ENCODE results near the gene FREM1.

The FREM1 gene

GRCh38 chr9:14769230-14769571 is 141.0 kb downstream of the FREM1 start:
- TF ChIP-seq, protein P1, sequence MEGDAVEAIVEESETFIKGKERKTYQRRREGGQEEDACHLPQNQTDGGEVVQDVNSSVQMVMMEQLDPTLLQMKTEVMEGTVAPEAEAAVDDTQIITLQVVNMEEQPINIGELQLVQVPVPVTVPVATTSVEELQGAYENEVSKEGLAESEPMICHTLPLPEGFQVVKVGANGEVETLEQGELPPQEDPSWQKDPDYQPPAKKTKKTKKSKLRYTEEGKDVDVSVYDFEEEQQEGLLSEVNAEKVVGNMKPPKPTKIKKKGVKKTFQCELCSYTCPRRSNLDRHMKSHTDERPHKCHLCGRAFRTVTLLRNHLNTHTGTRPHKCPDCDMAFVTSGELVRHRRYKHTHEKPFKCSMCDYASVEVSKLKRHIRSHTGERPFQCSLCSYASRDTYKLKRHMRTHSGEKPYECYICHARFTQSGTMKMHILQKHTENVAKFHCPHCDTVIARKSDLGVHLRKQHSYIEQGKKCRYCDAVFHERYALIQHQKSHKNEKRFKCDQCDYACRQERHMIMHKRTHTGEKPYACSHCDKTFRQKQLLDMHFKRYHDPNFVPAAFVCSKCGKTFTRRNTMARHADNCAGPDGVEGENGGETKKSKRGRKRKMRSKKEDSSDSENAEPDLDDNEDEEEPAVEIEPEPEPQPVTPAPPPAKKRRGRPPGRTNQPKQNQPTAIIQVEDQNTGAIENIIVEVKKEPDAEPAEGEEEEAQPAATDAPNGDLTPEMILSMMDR (IDR thresholded peaks at IDR 0.05) = no peak
- Mint-ChIP-seq H3K9me3 (no peaks in the 10 kb centered on the region), H3K27ac (no peak overlapping the region), H3K4me3 (no peak overlapping the region), H3K4me1 (no peaks in the 10 kb centered on the region), H3K36me3 (ENCODE audit: low read depth) (peaks cover 15% of the 10 kb centered on the region), H3K27me3 (ENCODE audit: low read depth, poor library complexity) (peaks cover under 1% of the 10 kb centered on the region)
- no peak for DNase-seq

DNA sequence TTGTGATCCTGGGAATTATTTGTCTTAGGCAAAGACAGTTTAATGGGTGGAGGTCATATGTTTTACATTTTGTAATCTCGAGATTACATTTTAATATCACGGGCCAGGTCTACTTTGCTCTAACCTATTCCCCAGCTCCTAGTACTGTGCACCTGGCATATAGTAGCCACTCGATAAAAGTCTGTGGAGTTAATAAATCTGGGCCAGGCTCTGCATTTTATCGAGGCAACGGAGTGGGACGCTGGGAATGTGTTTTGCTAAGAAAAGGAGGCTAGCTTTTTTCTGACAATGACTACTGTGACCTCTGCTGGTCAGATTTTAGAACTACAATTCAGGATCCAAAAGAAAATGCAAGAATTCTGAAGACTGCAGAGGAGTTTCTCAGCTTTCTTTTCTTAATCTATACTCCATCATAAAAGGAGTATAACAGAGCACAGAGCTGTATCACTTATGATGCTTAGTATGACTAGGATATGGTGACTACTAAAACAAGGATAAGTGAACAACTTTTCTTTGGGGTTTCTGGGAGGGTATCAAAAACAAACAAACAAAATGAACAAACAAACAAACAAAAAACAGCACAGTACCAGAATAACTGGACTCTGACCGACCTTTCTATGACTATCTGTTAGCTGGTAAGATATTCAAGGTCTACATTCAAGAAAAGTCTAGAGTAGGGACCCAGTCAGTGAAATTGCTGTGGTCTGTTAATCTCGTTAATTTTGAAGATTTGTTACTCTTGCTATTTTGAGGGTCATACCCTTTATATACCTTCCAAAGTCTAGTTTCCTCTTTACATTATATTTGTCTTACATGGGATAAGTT is 141.6 kb downstream of the FREM1 start:
- Mint-ChIP-seq H3K9me3 (no peaks in the 10 kb centered on the region), H3K27ac (no peak overlapping the region), H3K4me1 (no peaks in the 10 kb centered on the region), H3K36me3 (ENCODE audit: low read depth) (peaks cover 19% of the 10 kb centered on the region), H3K27me3 (ENCODE audit: low read depth, poor library complexity) (peaks cover 4% of the 10 kb centered on the region), H3K4me3 (no peak overlapping the region)
- TF ChIP-seq, protein P1 (IDR thresholded peaks at IDR 0.05) = peak; percentile 63
- peak; percentile 41 for DNase-seq

DNA sequence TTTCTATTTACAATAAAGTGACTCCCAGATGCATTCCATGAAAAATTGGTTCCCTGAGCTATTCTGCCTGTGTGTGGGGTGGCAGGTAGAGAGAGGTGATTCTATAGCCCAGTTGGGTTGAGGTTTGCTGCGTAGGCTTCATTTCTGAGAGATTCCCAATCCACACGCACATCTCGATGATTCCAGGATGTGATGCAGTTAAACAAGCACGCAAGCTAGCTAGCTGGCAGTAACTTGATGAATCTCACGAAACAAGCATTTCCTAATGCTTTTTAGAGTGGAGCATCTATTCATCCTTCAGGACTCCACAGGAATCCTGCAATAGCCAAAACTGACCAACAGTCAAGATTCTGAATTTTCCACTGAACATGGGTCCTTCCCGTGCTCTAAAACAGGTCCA is 143.9 kb downstream of the FREM1 start:
- TF ChIP-seq, protein P1 (IDR thresholded peaks at IDR 0.05) = no peak
- Mint-ChIP-seq H3K9me3 (no peaks in the 10 kb centered on the region), H3K27me3 (ENCODE audit: low read depth, poor library complexity) (peaks cover 4% of the 10 kb centered on the region), H3K4me1 (no peaks in the 10 kb centered on the region), H3K4me3 (no peak overlapping the region), H3K36me3 (ENCODE audit: low read depth) (peaks cover 24% of the 10 kb centered on the region), H3K27ac (no peak overlapping the region)
- no peak for DNase-seq

- Mint-ChIP-seq H3K36me3 (ENCODE audit: low read depth) (peaks cover 24% of the 10 kb centered on the region), H3K9me3 (no peaks in the 10 kb centered on the region), H3K4me1 (no peaks in the 10 kb centered on the region), H3K4me3 (no peak overlapping the region), H3K27me3 (ENCODE audit: low read depth, poor library complexity) (peaks cover 4% of the 10 kb centered on the region), H3K27ac (no peak overlapping the region)
- TF ChIP-seq, protein P1 (IDR thresholded peaks at IDR 0.05) = no peak
- DNase-seq = no peak
Measured at GRCh38 chr9:14761584-14761983, 148.6 kb downstream of the FREM1 start.

DNA sequence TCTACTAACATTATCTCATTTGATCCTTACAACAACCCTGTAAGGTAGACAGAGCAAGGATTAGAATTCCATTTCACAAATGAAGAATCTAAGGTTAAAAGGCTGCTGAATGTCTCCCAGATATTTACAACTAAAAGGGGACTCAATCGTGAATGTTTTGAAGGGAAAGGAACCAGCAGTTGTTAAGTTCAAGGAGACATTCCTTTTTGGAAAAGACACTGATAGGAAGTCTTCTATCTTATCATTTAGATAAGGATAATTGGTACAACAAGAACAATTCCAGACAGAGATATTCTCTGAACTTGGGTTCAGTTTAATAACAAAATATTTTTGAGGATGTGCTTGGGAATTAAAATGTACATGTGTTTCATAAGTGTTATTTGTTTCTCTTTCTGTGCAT is 150.2 kb downstream of the FREM1 start:
- H3K27me3 Mint-ChIP-seq (ENCODE audit: low read depth, poor library complexity) = peaks cover 4% of the 10 kb centered on the region
- no peak overlapping the region for H3K4me3 Mint-ChIP-seq
- TF ChIP-seq, protein P1 (IDR thresholded peaks at IDR 0.05) = no peak
- no peaks in the 10 kb centered on the region for H3K4me1 Mint-ChIP-seq
- DNase-seq = no peak
- no peak overlapping the region for H3K27ac Mint-ChIP-seq
- no peaks in the 10 kb centered on the region for H3K9me3 Mint-ChIP-seq
- H3K36me3 Mint-ChIP-seq (ENCODE audit: low read depth) = peaks cover 28% of the 10 kb centered on the region

DNA sequence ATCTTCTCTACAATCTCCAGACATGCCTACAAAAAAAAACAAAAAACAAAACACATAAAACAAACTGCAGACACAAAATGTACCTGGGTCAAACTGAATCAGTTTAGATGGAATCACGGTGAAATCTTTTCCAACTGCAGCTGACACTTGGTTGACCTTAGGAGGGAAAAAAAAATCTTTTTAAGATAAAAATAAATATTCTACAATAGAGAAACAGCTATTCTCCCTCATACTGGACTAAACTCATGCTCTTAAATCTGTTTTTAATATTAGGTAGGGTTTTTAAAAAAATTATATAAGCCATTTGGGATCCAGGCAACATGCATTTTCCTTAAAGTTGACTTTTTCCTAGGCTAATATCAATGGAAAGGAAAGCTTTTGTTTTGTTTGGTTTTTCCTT is 153.9 kb downstream of the FREM1 start:
- Mint-ChIP-seq H3K4me1 (no peaks in the 10 kb centered on the region), H3K9me3 (no peaks in the 10 kb centered on the region), H3K4me3 (no peak overlapping the region), H3K27ac (no peak overlapping the region), H3K27me3 (ENCODE audit: low read depth, poor library complexity) (no peaks in the 10 kb centered on the region), H3K36me3 (ENCODE audit: low read depth) (peaks cover 46% of the 10 kb centered on the region)
- no peak for DNase-seq
- TF ChIP-seq, protein P1 (IDR thresholded peaks at IDR 0.05) = no peak
